ENCODE results near the gene HLX.

HLX gene

GRCh38 chr1:220928725-220929300 lies 49.6 kb downstream of the HLX start:
- no peak for TF ChIP-seq CTCF (IDR thresholded peaks at IDR 0.05; ENCODE audit: insufficient read depth, low read depth, low read length, missing control alignments)
- no peak overlapping the region for H3K4me3 ChIP-seq (ENCODE audit: low read length)
- DNase-seq (ENCODE audit: low read depth), result no peak

- no peak for DNase-seq (ENCODE audit: low read depth)
- no peak overlapping the region for H3K4me3 ChIP-seq (ENCODE audit: low read length)
- TF ChIP-seq CTCF (IDR thresholded peaks at IDR 0.05; ENCODE audit: insufficient read depth, low read depth, low read length, missing control alignments), result no peak
Measured at GRCh38 chr1:220929304-220929703, 50.1 kb downstream of the HLX start.
